ENCODE data around the gene ZNF516. TPM values are rescaled to one million over a fixed set of nuclear protein-coding genes. Genes with fewer than 3 reads are reported as not detected.

The ZNF516 gene
- total RNA-seq, 3 donors from 2014 or later, result 22.0 to 47.9 (median 23.2) TPM

- ATAC-seq, result no peak
Measured at GRCh38 chr18:76388261-76388660, 106.8 kb downstream of the ZNF516 start.

DNA sequence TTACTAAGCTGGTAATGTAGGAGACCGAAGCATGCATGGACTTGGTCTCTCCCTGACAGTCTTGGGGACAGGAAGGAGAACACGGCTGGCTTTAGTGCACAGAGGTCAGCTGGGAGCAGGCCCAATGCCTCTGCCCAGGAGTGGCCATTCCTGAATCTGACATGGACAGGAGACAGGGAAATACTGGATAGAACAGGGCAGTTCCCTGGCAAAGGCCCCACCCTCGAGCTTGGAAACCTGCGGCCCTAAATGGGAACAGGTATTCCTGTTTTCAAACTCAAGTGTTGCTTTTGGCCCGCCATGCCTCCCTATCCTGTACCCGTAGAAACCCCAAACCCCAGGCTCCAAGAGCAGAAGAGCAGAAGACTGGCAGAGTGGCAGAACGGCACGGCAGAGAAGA, 107.4 kb downstream of the ZNF516 start:
- DNase-seq (no peak), ATAC-seq (no peak)
- no peak for TF ChIP-seq CTCF (IDR thresholded peaks at IDR 0.05)
- Histone ChIP-seq H3K9me3 (no peaks in the 10 kb centered on the region), H3K36me3 (ENCODE audit: low read depth) (no peaks in the 10 kb centered on the region), H3K4me1 (ENCODE audit: low read depth) (peaks cover 2% of the 10 kb centered on the region), H3K4me3 (no peak overlapping the region)
- intact Hi-C loops (cut with DNase I, micrococcal nuclease), result no loop called here

More at GRCh38 chr18:76388261-76388660, 106.8 kb downstream of the ZNF516 start:
- no peak for DNase-seq
- no peaks in the 10 kb centered on the region for H3K36me3 ChIP-seq (ENCODE audit: low read depth)
- H3K4me1 ChIP-seq (ENCODE audit: low read depth), result peaks cover 2% of the 10 kb centered on the region
- no peak for TF ChIP-seq CTCF (IDR thresholded peaks at IDR 0.05)
- no peaks in the 10 kb centered on the region for H3K9me3 ChIP-seq
- intact Hi-C loops (cut with DNase I, micrococcal nuclease), result no loop called here
- no peak overlapping the region for H3K4me3 ChIP-seq

GRCh38 chr18:76386886-76387285, 108.2 kb downstream of the ZNF516 start:
- H3K4me1 ChIP-seq (ENCODE audit: low read depth), result peaks cover 2% of the 10 kb centered on the region
- no peak for TF ChIP-seq CTCF (IDR thresholded peaks at IDR 0.05)
- no peaks in the 10 kb centered on the region for H3K36me3 ChIP-seq (ENCODE audit: low read depth)
- intact Hi-C loops (cut with DNase I, micrococcal nuclease), result no loop called here
- H3K9me3 ChIP-seq, result no peaks in the 10 kb centered on the region
- ATAC-seq (no peak), DNase-seq (no peak)
- no peak overlapping the region for H3K4me3 ChIP-seq

DNA sequence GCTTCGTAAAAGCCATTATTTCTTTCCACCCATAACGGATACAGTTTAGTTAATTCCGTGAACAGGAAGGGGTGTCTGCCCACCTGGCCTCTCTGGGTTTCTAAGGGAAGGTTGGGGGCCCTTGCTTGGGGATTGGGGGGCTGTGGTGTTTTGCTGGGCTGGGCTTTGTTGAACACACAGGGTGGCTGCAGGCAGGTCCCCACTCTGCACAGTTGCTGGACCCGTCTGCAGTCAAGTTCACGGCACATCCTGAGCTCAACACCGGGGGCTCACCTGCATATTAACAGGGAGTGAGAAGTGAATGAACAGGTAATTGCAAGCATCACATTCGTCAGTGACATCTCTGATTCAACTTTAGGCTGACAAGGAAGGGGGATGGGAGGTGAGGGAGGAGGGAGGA, 109.0 kb downstream of the ZNF516 start:
- ATAC-seq (no peak), DNase-seq (no peak)
- Histone ChIP-seq H3K4me3 (no peak overlapping the region), H3K36me3 (ENCODE audit: low read depth) (no peaks in the 10 kb centered on the region), H3K9me3 (no peaks in the 10 kb centered on the region), H3K4me1 (ENCODE audit: low read depth) (peaks cover 2% of the 10 kb centered on the region)
- intact Hi-C loops (cut with DNase I, micrococcal nuclease), result no loop called here
- no peak for TF ChIP-seq CTCF (IDR thresholded peaks at IDR 0.05)

DNA sequence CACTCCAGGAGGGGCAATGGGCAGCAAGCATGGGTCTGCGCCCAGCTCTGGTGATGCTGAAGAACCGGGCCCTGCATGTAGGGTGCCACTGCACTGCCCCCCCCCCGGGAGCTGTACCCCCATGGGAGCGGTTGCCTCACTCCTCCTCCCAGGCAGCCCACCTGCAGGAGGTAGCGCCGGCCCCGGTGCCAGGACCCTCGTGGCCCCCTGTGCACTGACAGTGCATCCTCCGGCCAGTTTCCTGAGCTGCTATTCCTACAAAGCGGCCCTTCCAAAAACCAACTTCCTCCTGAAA, 109.4 kb downstream of the ZNF516 start:
- Histone ChIP-seq H3K4me3 (no peak overlapping the region), H3K4me1 (ENCODE audit: low read depth) (peaks cover 2% of the 10 kb centered on the region), H3K36me3 (ENCODE audit: low read depth) (no peaks in the 10 kb centered on the region), H3K9me3 (no peaks in the 10 kb centered on the region)
- TF ChIP-seq CTCF (IDR thresholded peaks at IDR 0.05), result no peak
- DNase-seq (no peak), ATAC-seq (no peak)
- intact Hi-C loops (cut with DNase I, micrococcal nuclease), result no loop called here
